Chondrocyte (in vitro differentiated cells): ENCODE data around the gene LHFPL6. TPM values are rescaled to one million over a fixed set of nuclear protein-coding genes. Genes with fewer than 3 reads are reported as not detected.
A peak's percentile ranks its signal among the peaks of the same experiment; 100 is the strongest.

ENCODE experiments used
- DNase-seq: peaks from one replicate; pipeline ENCODE4 v3.0.0; 2021; ENCODE audit warnings: mixed read lengths, low spot score
- H3K27ac Mint-ChIP-seq: one replicate; pipeline ENCODE4 v1.8.0; 2021; ENCODE audit warnings: mild to moderate bottlenecking, moderate library complexity, mixed read lengths; ENCODE audit not compliant: unreplicated experiment
- H3K27me3 Mint-ChIP-seq: 2 replicates; pipeline ENCODE4 v1.8.0; 2021; ENCODE audit warnings: low read depth, mixed read lengths
- H3K36me3 Mint-ChIP-seq: 2 replicates; pipeline ENCODE4 v1.8.0; 2021; ENCODE audit warnings: low read depth, mixed read lengths
- H3K4me1 Mint-ChIP-seq: 2 replicates; pipeline ENCODE4 v1.8.0; 2021; ENCODE audit warnings: low read depth, mild to moderate bottlenecking, mixed read lengths
- H3K4me3 Mint-ChIP-seq: one replicate; pipeline ENCODE4 v1.8.0; 2021; ENCODE audit warnings: mild to moderate bottlenecking, moderate library complexity, mixed read lengths; ENCODE audit not compliant: unreplicated experiment
- H3K9me3 Mint-ChIP-seq: 2 replicates; pipeline ENCODE4 v1.8.0; 2021; ENCODE audit warnings: low read depth, mixed read lengths
- CTCF ChIP-seq: fragments of 200-600 bp; sonication (generic); IDR thresholded peaks from 2 replicates; pipeline ENCODE4 v1.5.0; 2021; ENCODE audit warnings: antibody characterized with exemption, mild to moderate bottlenecking, moderate library complexity
- total RNA-seq: library from RNA; stranded (reverse); gene quantifications from 3 replicates; pipeline ENCODE4 v1.2.1, GENCODE V29; 2021

The LHFPL6 gene
- total RNA-seq, 1 donor from 2014 or later, result 101 TPM

- DNase-seq, result no peak
- H3K4me1 Mint-ChIP-seq, result peaks cover 52% of the 10 kb centered on the region
- peaks cover 3% of the 10 kb centered on the region for H3K36me3 Mint-ChIP-seq
- TF ChIP-seq CTCF, result no peak
- H3K9me3 Mint-ChIP-seq, result peaks cover 5% of the 10 kb centered on the region
- H3K27me3 Mint-ChIP-seq, result no peaks in the 10 kb centered on the region
- no peak overlapping the region for H3K4me3 Mint-ChIP-seq
- H3K27ac Mint-ChIP-seq, result no peak overlapping the region
Observed at GRCh38 chr13:39457274-39457673, 145.7 kb downstream of the LHFPL6 start.

GRCh38 chr13:39455521-39456175, 147.3 kb downstream of the LHFPL6 start:
- peaks cover 51% of the 10 kb centered on the region for H3K4me1 Mint-ChIP-seq
- no peak overlapping the region for H3K27ac Mint-ChIP-seq
- H3K36me3 Mint-ChIP-seq, result peaks cover 3% of the 10 kb centered on the region
- no peak for DNase-seq
- H3K9me3 Mint-ChIP-seq, result peaks cover 5% of the 10 kb centered on the region
- TF ChIP-seq CTCF, result no peak
- H3K4me3 Mint-ChIP-seq, result no peak overlapping the region
- H3K27me3 Mint-ChIP-seq, result no peaks in the 10 kb centered on the region

GRCh38 chr13:39452834-39453233, 150.2 kb downstream of the LHFPL6 start:
- no peaks in the 10 kb centered on the region for H3K36me3 Mint-ChIP-seq
- no peaks in the 10 kb centered on the region for H3K27me3 Mint-ChIP-seq
- no peak overlapping the region for H3K27ac Mint-ChIP-seq
- H3K9me3 Mint-ChIP-seq, result peaks cover 5% of the 10 kb centered on the region
- TF ChIP-seq CTCF, result no peak
- H3K4me3 Mint-ChIP-seq, result no peak overlapping the region
- DNase-seq, result no peak
- H3K4me1 Mint-ChIP-seq, result peaks cover 31% of the 10 kb centered on the region

- DNase-seq, result no peak
- H3K4me1 Mint-ChIP-seq, result peaks cover 30% of the 10 kb centered on the region
- no peak for TF ChIP-seq CTCF
- no peaks in the 10 kb centered on the region for H3K27me3 Mint-ChIP-seq
- peaks cover 4% of the 10 kb centered on the region for H3K9me3 Mint-ChIP-seq
- peak overlapping the region; percentile 56 for H3K27ac Mint-ChIP-seq
- no peak overlapping the region for H3K4me3 Mint-ChIP-seq
- H3K36me3 Mint-ChIP-seq, result no peaks in the 10 kb centered on the region
Observed at GRCh38 chr13:39452417-39452816, 150.6 kb downstream of the LHFPL6 start.

- Mint-ChIP-seq H3K27me3 (no peaks in the 10 kb centered on the region), H3K9me3 (no peaks in the 10 kb centered on the region), H3K27ac (peak overlapping the region; percentile 56), H3K4me3 (no peak overlapping the region), H3K4me1 (peaks cover 30% of the 10 kb centered on the region), H3K36me3 (no peaks in the 10 kb centered on the region)
- TF ChIP-seq CTCF, result no peak
- DNase-seq, result no peak
Observed at GRCh38 chr13:39451860-39452301, 151.1 kb downstream of the LHFPL6 start.
